ENCODE results near the gene CTDP1.

CTDP1 gene

GRCh38 chr18:79706006-79706405 is 26.4 kb downstream of the CTDP1 start:
- Histone ChIP-seq H3K27ac (no peak overlapping the region), H3K4me1 (no peaks in the 10 kb centered on the region), H3K36me3 (peaks cover 37 to 70% (median 47%) of the 10 kb centered on the region in 3 donors), H3K9me3 (no peaks in the 10 kb centered on the region), H3K27me3 (no peaks in the 10 kb centered on the region), H3K4me3 (no peak overlapping the region)
- TF ChIP-seq CTCF (IDR thresholded peaks at IDR 0.05) = no peak
- intact Hi-C loops (cut with DNase I; ENCODE audit: low total_unique reads) = no loop called here
- DNase-seq = no peak

- TF ChIP-seq CTCF (IDR thresholded peaks at IDR 0.05) = no peak
- H3K4me3 ChIP-seq = no peak overlapping the region
- H3K4me1 ChIP-seq = no peaks in the 10 kb centered on the region
- no peaks in the 10 kb centered on the region for H3K27me3 ChIP-seq
- peaks cover 37 to 72% (median 47%) of the 10 kb centered on the region in 3 donors for H3K36me3 ChIP-seq
- no peaks in the 10 kb centered on the region for H3K9me3 ChIP-seq
- intact Hi-C loops (cut with DNase I; ENCODE audit: low total_unique reads) = no loop called here
- H3K27ac ChIP-seq = no peak overlapping the region
- DNase-seq = no peak
Measured at GRCh38 chr18:79706658-79707057, 27.1 kb downstream of the CTDP1 start.

GRCh38 chr18:79707239-79707638 is 27.6 kb downstream of the CTDP1 start:
- Histone ChIP-seq H3K27me3 (no peaks in the 10 kb centered on the region), H3K27ac (no peak overlapping the region), H3K9me3 (no peaks in the 10 kb centered on the region), H3K4me1 (no peaks in the 10 kb centered on the region), H3K36me3 (peaks cover 37 to 77% (median 52%) of the 10 kb centered on the region in 3 donors), H3K4me3 (no peak overlapping the region)
- intact Hi-C loops (cut with DNase I; ENCODE audit: low total_unique reads) = no loop called here
- DNase-seq = no peak
- no peak for TF ChIP-seq CTCF (IDR thresholded peaks at IDR 0.05)

- H3K27ac ChIP-seq = no peak overlapping the region
- H3K4me3 ChIP-seq = no peak overlapping the region
- H3K9me3 ChIP-seq = no peaks in the 10 kb centered on the region
- DNase-seq = no peak
- intact Hi-C loops (cut with DNase I; ENCODE audit: low total_unique reads) = no loop called here
- H3K4me1 ChIP-seq = no peaks in the 10 kb centered on the region
- H3K36me3 ChIP-seq = peaks cover 38 to 81% (median 52%) of the 10 kb centered on the region in 3 donors
- no peak for TF ChIP-seq CTCF (IDR thresholded peaks at IDR 0.05)
- no peaks in the 10 kb centered on the region for H3K27me3 ChIP-seq
Measured at GRCh38 chr18:79707671-79708070, 28.1 kb downstream of the CTDP1 start.

- peaks cover 45 to 89% (median 56%) of the 10 kb centered on the region in 3 donors for H3K36me3 ChIP-seq
- no peak overlapping the region for H3K4me3 ChIP-seq
- DNase-seq = no peak
- no peaks in the 10 kb centered on the region for H3K4me1 ChIP-seq
- intact Hi-C loops (cut with DNase I; ENCODE audit: low total_unique reads) = no loop called here
- no peak overlapping the region for H3K27ac ChIP-seq
- no peak for TF ChIP-seq CTCF (IDR thresholded peaks at IDR 0.05)
- no peaks in the 10 kb centered on the region for H3K27me3 ChIP-seq
- H3K9me3 ChIP-seq = no peaks in the 10 kb centered on the region
Measured at GRCh38 chr18:79708412-79708811, 28.8 kb downstream of the CTDP1 start.

All from tibial artery (tissue), 4 donors.